Hair follicle dermal papilla cell (primary cell): Measurements from ENCODE around the gene TRIP13. TPM values are rescaled to one million over a fixed set of nuclear protein-coding genes. Genes with fewer than 3 reads are reported as not detected.

Experiments
- total RNA-seq: library from RNA; depleted of rRNA; stranded (reverse); fragments of >200 nt; gene quantifications from 2 replicates; pipeline ENCODE4 v1.2.3, GENCODE V29; 2012

TRIP13 gene
- 4.1 and 5.5 TPM in 2 replicates for total RNA-seq

GRCh38 chr5:892394-893136 lies at the start of gene TRIP13, which contains the start of gene BRD9:
Gene TRIP13 (plus strand): TSS chr5:892884. CDS start chr5:892999, 115 bp downstream.
Gene BRD9 (minus strand): TSS chr5:892801. CDS start chr5:892657, 144 bp downstream.

GRCh38 chr5:850511-851006 lies 42.1 kb upstream of the TRIP13 start, which contains the start of gene ZDHHC11:
Gene ZDHHC11 (minus strand): TSS chr5:850986. CDS start chr5:850602, 384 bp downstream.

Other genes starting within 250 kb of the TRIP13 start
- under 0.01 and 0.12 TPM in 2 replicates for gene TPPP, start 199.5 kb upstream of the TRIP13 start, total RNA-seq
- not detected in 2 replicates for gene ZDHHC11B, start 108.2 kb upstream of the TRIP13 start, total RNA-seq
- 0.73 and 0.97 TPM in 2 replicates for gene ZDHHC11, start 41.9 kb upstream of the TRIP13 start, total RNA-seq
- 28.8 and 30.3 TPM in 2 replicates for gene BRD9, start 83 bp upstream of the TRIP13 start, total RNA-seq
- gene NKD2, start 115.9 kb downstream of the TRIP13 start, total RNA-seq, result not detected in 2 replicates
- 4.0 and 6.2 TPM in 2 replicates for gene SLC12A7, start 219.2 kb downstream of the TRIP13 start, total RNA-seq